ENCODE data around the gene EBI3. TPM values are rescaled to one million over a fixed set of nuclear protein-coding genes. Genes with fewer than 3 reads are reported as not detected.
"Not testable (repeated sequence)": the region's sequence is repeated elsewhere in the genome, so short reads cannot be mapped to it uniquely, and the experiment has no call there.

Gene EBI3
- total RNA-seq, 2 experiments from 2014 or later, result not detected

DNA sequence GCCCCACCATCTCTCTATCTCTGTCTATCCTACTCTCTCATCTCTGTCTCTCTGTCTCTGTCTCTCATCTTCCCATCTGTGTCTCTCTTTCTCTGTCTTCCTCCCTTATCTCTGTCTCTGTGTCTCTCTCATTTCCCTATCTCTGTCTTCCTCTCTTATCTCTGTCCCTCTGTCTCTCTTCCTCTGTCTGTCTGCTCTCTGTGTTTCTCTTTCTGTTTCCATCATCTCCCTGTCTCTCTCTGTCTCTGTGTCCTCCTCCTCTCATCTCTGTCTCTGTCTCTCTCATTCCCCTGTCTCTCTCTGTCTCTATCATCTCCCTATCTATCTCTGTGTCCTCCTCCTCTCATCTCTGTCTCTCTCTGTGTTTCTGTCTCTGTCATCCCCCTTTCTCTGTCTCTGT lies 1.6 kb upstream of the EBI3 start:
- intact Hi-C loops (cut with micrococcal nuclease; ENCODE audit: unreplicated experiment), result no loop called here
- Histone ChIP-seq H2AFZ (ENCODE audit: low read length) (no peak overlapping the region), H4K20me1 (ENCODE audit: insufficient read depth, low read length) (no peaks in the 10 kb centered on the region), H3K4me1 (ENCODE audit: insufficient read depth, low read length, poor library complexity, severe bottlenecking) (peaks cover 3% of the 10 kb centered on the region), H3K4me3 (ENCODE audit: low read depth, low read length, poor library complexity, severe bottlenecking) (no peak overlapping the region), H3K4me2 (ENCODE audit: low read length) (no peak overlapping the region), H3K79me2 (ENCODE audit: insufficient read depth, low read depth, low read length) (no peaks in the 10 kb centered on the region), H3K36me3 (ENCODE audit: insufficient read depth, low read length) (no peaks in the 10 kb centered on the region), H3K9me3 (ENCODE audit: low read length) (no peaks in the 10 kb centered on the region), H3K9me2 (ENCODE audit: insufficient read depth, low read length) (no peaks in the 10 kb centered on the region), H3K27ac (ENCODE audit: low read depth, low read length, poor library complexity, severe bottlenecking) (no peak overlapping the region)
- no peak for DNase-seq (ENCODE audit: low spot score)
- ChIA-PET CTCF (ENCODE audit: unreplicated experiment) (no interaction called here), POLR2A (no interaction called here)
- no TSS peak for BruUV-seq (replicated peaks)
- TF ChIP-seq, protein P1, sequence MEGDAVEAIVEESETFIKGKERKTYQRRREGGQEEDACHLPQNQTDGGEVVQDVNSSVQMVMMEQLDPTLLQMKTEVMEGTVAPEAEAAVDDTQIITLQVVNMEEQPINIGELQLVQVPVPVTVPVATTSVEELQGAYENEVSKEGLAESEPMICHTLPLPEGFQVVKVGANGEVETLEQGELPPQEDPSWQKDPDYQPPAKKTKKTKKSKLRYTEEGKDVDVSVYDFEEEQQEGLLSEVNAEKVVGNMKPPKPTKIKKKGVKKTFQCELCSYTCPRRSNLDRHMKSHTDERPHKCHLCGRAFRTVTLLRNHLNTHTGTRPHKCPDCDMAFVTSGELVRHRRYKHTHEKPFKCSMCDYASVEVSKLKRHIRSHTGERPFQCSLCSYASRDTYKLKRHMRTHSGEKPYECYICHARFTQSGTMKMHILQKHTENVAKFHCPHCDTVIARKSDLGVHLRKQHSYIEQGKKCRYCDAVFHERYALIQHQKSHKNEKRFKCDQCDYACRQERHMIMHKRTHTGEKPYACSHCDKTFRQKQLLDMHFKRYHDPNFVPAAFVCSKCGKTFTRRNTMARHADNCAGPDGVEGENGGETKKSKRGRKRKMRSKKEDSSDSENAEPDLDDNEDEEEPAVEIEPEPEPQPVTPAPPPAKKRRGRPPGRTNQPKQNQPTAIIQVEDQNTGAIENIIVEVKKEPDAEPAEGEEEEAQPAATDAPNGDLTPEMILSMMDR (conservative IDR thresholded peaks at IDR 0.05; ENCODE audit: low read length), result no peak
- no peak for TF ChIP-seq EZH2phosphoT487 (IDR thresholded peaks at IDR 0.05; ENCODE audit: borderline replicate concordance, low read depth, low read length)

- no peaks in the 10 kb centered on the region for H3K4me1 ChIP-seq (ENCODE audit: insufficient read depth, low read length, poor library complexity, severe bottlenecking)
- TF ChIP-seq EZH2phosphoT487 (IDR thresholded peaks at IDR 0.05; ENCODE audit: borderline replicate concordance, low read depth, low read length), result no peak
- TF ChIP-seq, protein P1 (conservative IDR thresholded peaks at IDR 0.05; ENCODE audit: low read length), result no peak
- H3K4me2 ChIP-seq (ENCODE audit: low read length), result no peak overlapping the region
- no peak overlapping the region for H3K4me3 ChIP-seq (ENCODE audit: low read depth, low read length, poor library complexity, severe bottlenecking)
- H4K20me1 ChIP-seq (ENCODE audit: insufficient read depth, low read length), result no peaks in the 10 kb centered on the region
- no peaks in the 10 kb centered on the region for H3K9me2 ChIP-seq (ENCODE audit: insufficient read depth, low read length)
- intact Hi-C loops (cut with micrococcal nuclease; ENCODE audit: unreplicated experiment), result no loop called here
- no peaks in the 10 kb centered on the region for H3K79me2 ChIP-seq (ENCODE audit: insufficient read depth, low read depth, low read length)
- H2AFZ ChIP-seq (ENCODE audit: low read length), result no peak overlapping the region
- H3K9me3 ChIP-seq (ENCODE audit: low read length), result no peaks in the 10 kb centered on the region
- CTCF ChIA-PET (ENCODE audit: unreplicated experiment), result no interaction called here
- POLR2A ChIA-PET, result no interaction called here
- no peak for DNase-seq (ENCODE audit: low spot score)
- no TSS peak for BruUV-seq (replicated peaks)
- H3K36me3 ChIP-seq (ENCODE audit: insufficient read depth, low read length), result no peaks in the 10 kb centered on the region
- H3K27ac ChIP-seq (ENCODE audit: low read depth, low read length, poor library complexity, severe bottlenecking), result no peak overlapping the region
Observed at GRCh38 chr19:4228765-4229178, 551 bp upstream of the EBI3 start.

GRCh38 chr19:4230237-4230636 lies 914 bp downstream of the EBI3 start:
- POLR2A ChIA-PET, result interaction anchor here (0.6 kb wide), 1 partner anchor 174 kb away, joined by 3 read pairs; no protein-coding TSS in a partner anchor
- H3K9me3 ChIP-seq (ENCODE audit: low read length); BruUV-seq (replicated peaks); H3K4me2 ChIP-seq (ENCODE audit: low read length); H3K27ac ChIP-seq (ENCODE audit: low read depth, low read length, poor library complexity, severe bottlenecking); H2AFZ ChIP-seq (ENCODE audit: low read length); H3K9me2 ChIP-seq (ENCODE audit: insufficient read depth, low read length); H3K36me3 ChIP-seq (ENCODE audit: insufficient read depth, low read length); CTCF ChIA-PET (ENCODE audit: unreplicated experiment); H3K79me2 ChIP-seq (ENCODE audit: insufficient read depth, low read depth, low read length); H3K4me1 ChIP-seq (ENCODE audit: insufficient read depth, low read length, poor library complexity, severe bottlenecking); intact Hi-C loops (cut with micrococcal nuclease; ENCODE audit: unreplicated experiment); H3K4me3 ChIP-seq (ENCODE audit: low read depth, low read length, poor library complexity, severe bottlenecking); DNase-seq (ENCODE audit: low spot score); H4K20me1 ChIP-seq (ENCODE audit: insufficient read depth, low read length): not testable (repeated sequence)

- H3K4me3 ChIP-seq (ENCODE audit: low read depth, low read length, poor library complexity, severe bottlenecking); H3K4me2 ChIP-seq (ENCODE audit: low read length); DNase-seq (ENCODE audit: low spot score); H3K9me3 ChIP-seq (ENCODE audit: low read length); H3K9me2 ChIP-seq (ENCODE audit: insufficient read depth, low read length); H3K4me1 ChIP-seq (ENCODE audit: insufficient read depth, low read length, poor library complexity, severe bottlenecking); intact Hi-C loops (cut with micrococcal nuclease; ENCODE audit: unreplicated experiment); BruUV-seq (replicated peaks); H3K36me3 ChIP-seq (ENCODE audit: insufficient read depth, low read length); H2AFZ ChIP-seq (ENCODE audit: low read length); H3K79me2 ChIP-seq (ENCODE audit: insufficient read depth, low read depth, low read length); H4K20me1 ChIP-seq (ENCODE audit: insufficient read depth, low read length); H3K27ac ChIP-seq (ENCODE audit: low read depth, low read length, poor library complexity, severe bottlenecking): not testable (repeated sequence)
- CTCF ChIA-PET (ENCODE audit: unreplicated experiment), result interaction anchor here (0.5 kb wide), 1 partner anchor 118 kb away, joined by 6 read pairs; no protein-coding TSS in a partner anchor
- POLR2A ChIA-PET, result interaction anchor here (0.7 kb wide), 1 partner anchor 1392 kb away, joined by 3 read pairs; no protein-coding TSS in a partner anchor
Observed at GRCh38 chr19:4231521-4231920, 2.2 kb downstream of the EBI3 start.

- H4K20me1 ChIP-seq (ENCODE audit: insufficient read depth, low read length); H3K9me3 ChIP-seq (ENCODE audit: low read length); CTCF ChIA-PET (ENCODE audit: unreplicated experiment); H3K4me1 ChIP-seq (ENCODE audit: insufficient read depth, low read length, poor library complexity, severe bottlenecking); intact Hi-C loops (cut with micrococcal nuclease; ENCODE audit: unreplicated experiment); H3K27ac ChIP-seq (ENCODE audit: low read depth, low read length, poor library complexity, severe bottlenecking); H3K4me2 ChIP-seq (ENCODE audit: low read length); H2AFZ ChIP-seq (ENCODE audit: low read length); H3K4me3 ChIP-seq (ENCODE audit: low read depth, low read length, poor library complexity, severe bottlenecking); BruUV-seq (replicated peaks); H3K79me2 ChIP-seq (ENCODE audit: insufficient read depth, low read depth, low read length); H3K9me2 ChIP-seq (ENCODE audit: insufficient read depth, low read length); H3K36me3 ChIP-seq (ENCODE audit: insufficient read depth, low read length); DNase-seq (ENCODE audit: low spot score): not testable (repeated sequence)
- POLR2A ChIA-PET, result interaction anchor here (0.7 kb wide), 1 partner anchor 1391 kb away, joined by 3 read pairs; no protein-coding TSS in a partner anchor
Observed at GRCh38 chr19:4232139-4232538, 2.8 kb downstream of the EBI3 start.

Measured in OCI-LY7 (cell line).